ENCODE data around the gene IKBIP. TPM values are rescaled to one million over a fixed set of nuclear protein-coding genes. Genes with fewer than 3 reads are reported as not detected.

Gene IKBIP
- total RNA-seq, 1 donor from 2014 or later = 10.8 TPM

GRCh38 chr12:98575013-98575412, 69.6 kb downstream of the IKBIP start:
- no peaks in the 10 kb centered on the region for H3K27me3 Mint-ChIP-seq
- H3K4me3 Mint-ChIP-seq (ENCODE audit: low read depth) = no peak overlapping the region
- peaks cover 3% of the 10 kb centered on the region for H3K9me3 Mint-ChIP-seq (ENCODE audit: low read depth)
- no peak for TF ChIP-seq CTCF (IDR thresholded peaks at IDR 0.05; ENCODE audit: unreplicated experiment)
- no peak for DNase-seq (ENCODE audit: low spot score, unreplicated experiment)
- no peaks in the 10 kb centered on the region for H3K36me3 Mint-ChIP-seq (ENCODE audit: insufficient read depth)
- no peak overlapping the region for H3K27ac Mint-ChIP-seq
- peaks cover 6% of the 10 kb centered on the region for H3K4me1 Mint-ChIP-seq (ENCODE audit: low read depth)

Other genes starting within 250 kb of the IKBIP start
- 191 and 203 TPM in 2 replicates for gene TMPO, start 129.2 kb downstream of the IKBIP start, total RNA-seq
- 530 and 561 TPM in 2 replicates for gene SLC25A3, start 51.1 kb downstream of the IKBIP start, total RNA-seq
- 26.3 and 30.9 TPM in 2 replicates for gene APAF1, start 502 bp upstream of the IKBIP start, total RNA-seq

All from progenitor cell of endocrine pancreas (in vitro differentiated cells).